Measurements from ENCODE around the gene SYF2.

DNA sequence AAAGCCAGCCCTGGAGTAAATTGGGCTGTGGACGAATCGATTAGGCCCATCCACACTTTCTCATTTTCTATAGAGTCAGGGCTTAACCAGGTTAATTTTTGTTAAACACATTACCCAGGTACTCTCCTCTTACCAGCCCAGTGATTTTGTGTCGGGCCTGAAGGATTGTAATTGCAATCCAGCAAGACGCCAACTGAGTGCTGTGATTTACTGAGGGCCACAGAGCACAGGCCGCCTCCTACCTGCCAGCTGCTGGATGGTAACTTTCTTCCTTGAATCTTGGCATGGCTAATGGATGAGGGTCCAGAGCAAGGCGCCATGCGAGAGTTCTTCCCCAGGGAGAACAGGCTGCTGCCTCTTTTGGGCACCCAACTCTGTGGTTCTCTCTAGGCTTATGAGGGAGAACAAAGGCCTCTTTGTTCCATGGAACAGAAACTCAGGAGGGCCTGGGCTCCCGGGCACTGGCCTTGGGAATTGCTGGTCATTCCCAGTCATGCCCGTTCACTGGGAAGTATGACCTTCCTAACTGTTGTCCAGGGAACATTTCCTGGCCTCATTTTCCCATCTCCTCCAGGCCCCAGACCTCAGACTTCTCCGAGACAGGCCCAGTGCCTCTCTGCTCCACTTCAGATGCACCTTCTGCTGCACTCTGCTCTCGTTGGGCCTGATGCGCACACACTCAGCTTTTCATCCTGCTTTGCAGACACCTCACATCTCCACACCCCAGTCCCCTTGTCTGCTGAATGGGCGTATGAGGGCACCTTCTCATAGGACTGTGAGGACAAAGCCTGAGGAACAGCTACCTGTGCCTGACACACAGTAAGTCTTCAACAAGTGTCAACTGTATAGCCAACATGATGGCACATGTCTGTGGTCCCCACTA, 57.3 kb downstream of the SYF2 start:
- no peak for TF ChIP-seq POLR2A (IDR thresholded peaks at IDR 0.05; ENCODE audit: low read length)
- TF ChIP-seq, protein P1, sequence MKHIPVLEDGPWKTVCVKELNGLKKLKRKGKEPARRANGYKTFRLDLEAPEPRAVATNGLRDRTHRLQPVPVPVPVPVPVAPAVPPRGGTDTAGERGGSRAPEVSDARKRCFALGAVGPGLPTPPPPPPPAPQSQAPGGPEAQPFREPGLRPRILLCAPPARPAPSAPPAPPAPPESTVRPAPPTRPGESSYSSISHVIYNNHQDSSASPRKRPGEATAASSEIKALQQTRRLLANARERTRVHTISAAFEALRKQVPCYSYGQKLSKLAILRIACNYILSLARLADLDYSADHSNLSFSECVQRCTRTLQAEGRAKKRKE (CRISPR knock-in tag; IDR thresholded peaks at IDR 0.05; ENCODE audit: low read depth) = no peak
- TF ChIP-seq, protein P2, sequence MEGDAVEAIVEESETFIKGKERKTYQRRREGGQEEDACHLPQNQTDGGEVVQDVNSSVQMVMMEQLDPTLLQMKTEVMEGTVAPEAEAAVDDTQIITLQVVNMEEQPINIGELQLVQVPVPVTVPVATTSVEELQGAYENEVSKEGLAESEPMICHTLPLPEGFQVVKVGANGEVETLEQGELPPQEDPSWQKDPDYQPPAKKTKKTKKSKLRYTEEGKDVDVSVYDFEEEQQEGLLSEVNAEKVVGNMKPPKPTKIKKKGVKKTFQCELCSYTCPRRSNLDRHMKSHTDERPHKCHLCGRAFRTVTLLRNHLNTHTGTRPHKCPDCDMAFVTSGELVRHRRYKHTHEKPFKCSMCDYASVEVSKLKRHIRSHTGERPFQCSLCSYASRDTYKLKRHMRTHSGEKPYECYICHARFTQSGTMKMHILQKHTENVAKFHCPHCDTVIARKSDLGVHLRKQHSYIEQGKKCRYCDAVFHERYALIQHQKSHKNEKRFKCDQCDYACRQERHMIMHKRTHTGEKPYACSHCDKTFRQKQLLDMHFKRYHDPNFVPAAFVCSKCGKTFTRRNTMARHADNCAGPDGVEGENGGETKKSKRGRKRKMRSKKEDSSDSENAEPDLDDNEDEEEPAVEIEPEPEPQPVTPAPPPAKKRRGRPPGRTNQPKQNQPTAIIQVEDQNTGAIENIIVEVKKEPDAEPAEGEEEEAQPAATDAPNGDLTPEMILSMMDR (IDR thresholded peaks at IDR 0.05) = no peak
- no peak for TF ChIP-seq RAD21 (conservative IDR thresholded peaks at IDR 0.05 in 1 of 2, IDR thresholded peaks at IDR 0.05 in 1 of 2)
- TF ChIP-seq, protein P3, sequence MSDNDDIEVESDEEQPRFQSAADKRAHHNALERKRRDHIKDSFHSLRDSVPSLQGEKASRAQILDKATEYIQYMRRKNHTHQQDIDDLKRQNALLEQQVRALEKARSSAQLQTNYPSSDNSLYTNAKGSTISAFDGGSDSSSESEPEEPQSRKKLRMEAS (IDR thresholded peaks at IDR 0.05) = no peak
- TF ChIP-seq, protein P4, sequence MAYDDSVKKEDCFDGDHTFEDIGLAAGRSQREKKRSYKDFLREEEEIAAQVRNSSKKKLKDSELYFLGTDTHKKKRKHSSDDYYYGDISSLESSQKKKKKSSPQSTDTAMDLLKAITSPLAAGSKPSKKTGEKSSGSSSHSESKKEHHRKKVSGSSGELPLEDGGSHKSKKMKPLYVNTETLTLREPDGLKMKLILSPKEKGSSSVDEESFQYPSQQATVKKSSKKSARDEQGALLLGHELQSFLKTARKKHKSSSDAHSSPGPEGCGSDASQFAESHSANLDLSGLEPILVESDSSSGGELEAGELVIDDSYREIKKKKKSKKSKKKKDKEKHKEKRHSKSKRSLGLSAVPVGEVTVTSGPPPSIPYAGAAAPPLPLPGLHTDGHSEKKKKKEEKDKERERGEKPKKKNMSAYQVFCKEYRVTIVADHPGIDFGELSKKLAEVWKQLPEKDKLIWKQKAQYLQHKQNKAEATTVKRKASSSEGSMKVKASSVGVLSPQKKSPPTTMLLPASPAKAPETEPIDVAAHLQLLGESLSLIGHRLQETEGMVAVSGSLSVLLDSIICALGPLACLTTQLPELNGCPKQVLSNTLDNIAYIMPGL (CRISPR knock-in tag; IDR thresholded peaks at IDR 0.05; ENCODE audit: borderline replicate concordance) = no peak
- TF ChIP-seq, protein P5, sequence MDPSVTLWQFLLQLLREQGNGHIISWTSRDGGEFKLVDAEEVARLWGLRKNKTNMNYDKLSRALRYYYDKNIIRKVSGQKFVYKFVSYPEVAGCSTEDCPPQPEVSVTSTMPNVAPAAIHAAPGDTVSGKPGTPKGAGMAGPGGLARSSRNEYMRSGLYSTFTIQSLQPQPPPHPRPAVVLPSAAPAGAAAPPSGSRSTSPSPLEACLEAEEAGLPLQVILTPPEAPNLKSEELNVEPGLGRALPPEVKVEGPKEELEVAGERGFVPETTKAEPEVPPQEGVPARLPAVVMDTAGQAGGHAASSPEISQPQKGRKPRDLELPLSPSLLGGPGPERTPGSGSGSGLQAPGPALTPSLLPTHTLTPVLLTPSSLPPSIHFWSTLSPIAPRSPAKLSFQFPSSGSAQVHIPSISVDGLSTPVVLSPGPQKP (IDR thresholded peaks at IDR 0.05; ENCODE audit: low read depth, low read length) = no peak
- TF ChIP-seq RFX5 (IDR thresholded peaks at IDR 0.05) = no peak
- no peak for TF ChIP-seq EHMT2 (IDR thresholded peaks at IDR 0.05; ENCODE audit: low read depth)
- TF ChIP-seq HDAC2 (IDR thresholded peaks at IDR 0.05) = no peak
- TF ChIP-seq MAFK (IDR thresholded peaks at IDR 0.05; ENCODE audit: partially characterized antibody) = no peak
- TF ChIP-seq EP300 (IDR thresholded peaks at IDR 0.05) = no peak
- TF ChIP-seq CEBPB (IDR thresholded peaks at IDR 0.05) = no peak

All from A549 (cell line).